Measurements from ENCODE around the gene AMHR2. TPM values are rescaled to one million over a fixed set of nuclear protein-coding genes. Genes with fewer than 3 reads are reported as not detected.

AMHR2 gene
- total RNA-seq, 1 donor from 2014 or later = not detected

DNA sequence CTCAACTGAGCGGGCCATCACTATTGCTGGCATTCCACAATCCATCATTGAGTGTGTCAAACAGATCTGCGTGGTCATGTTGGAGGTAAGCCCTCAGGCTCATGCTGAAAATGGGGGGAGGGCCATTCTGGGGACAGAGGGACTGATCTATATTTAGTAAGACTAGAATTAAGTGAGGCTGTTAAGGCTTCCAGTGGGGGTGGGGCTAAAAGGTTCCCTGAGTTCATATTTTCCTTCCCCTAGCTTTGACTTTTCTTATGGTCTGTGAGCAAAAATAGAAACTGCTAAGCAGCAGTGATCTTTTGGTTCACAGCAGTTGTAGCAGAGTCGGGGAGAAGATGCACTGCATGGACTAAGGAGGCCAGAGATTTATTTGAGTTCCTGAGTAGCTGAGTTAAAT lies 37.4 kb downstream of the AMHR2 start:
- no peak overlapping the region for H3K4me3 ChIP-seq (ENCODE audit: low read depth, low read length)
- DNase-seq (ENCODE audit: low read depth) = no peak
- TF ChIP-seq, protein P1, sequence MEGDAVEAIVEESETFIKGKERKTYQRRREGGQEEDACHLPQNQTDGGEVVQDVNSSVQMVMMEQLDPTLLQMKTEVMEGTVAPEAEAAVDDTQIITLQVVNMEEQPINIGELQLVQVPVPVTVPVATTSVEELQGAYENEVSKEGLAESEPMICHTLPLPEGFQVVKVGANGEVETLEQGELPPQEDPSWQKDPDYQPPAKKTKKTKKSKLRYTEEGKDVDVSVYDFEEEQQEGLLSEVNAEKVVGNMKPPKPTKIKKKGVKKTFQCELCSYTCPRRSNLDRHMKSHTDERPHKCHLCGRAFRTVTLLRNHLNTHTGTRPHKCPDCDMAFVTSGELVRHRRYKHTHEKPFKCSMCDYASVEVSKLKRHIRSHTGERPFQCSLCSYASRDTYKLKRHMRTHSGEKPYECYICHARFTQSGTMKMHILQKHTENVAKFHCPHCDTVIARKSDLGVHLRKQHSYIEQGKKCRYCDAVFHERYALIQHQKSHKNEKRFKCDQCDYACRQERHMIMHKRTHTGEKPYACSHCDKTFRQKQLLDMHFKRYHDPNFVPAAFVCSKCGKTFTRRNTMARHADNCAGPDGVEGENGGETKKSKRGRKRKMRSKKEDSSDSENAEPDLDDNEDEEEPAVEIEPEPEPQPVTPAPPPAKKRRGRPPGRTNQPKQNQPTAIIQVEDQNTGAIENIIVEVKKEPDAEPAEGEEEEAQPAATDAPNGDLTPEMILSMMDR (conservative IDR thresholded peaks at IDR 0.05; ENCODE audit: low read depth, low read length) = no peak

GRCh38 chr12:53461591-53461990 lies 37.9 kb downstream of the AMHR2 start:
- TF ChIP-seq, protein P1 (conservative IDR thresholded peaks at IDR 0.05; ENCODE audit: low read depth, low read length) = no peak
- no peak for DNase-seq (ENCODE audit: low read depth)
- H3K4me3 ChIP-seq (ENCODE audit: low read depth, low read length) = no peak overlapping the region

- TF ChIP-seq, protein P1 (conservative IDR thresholded peaks at IDR 0.05; ENCODE audit: low read depth, low read length) = no peak
- H3K4me3 ChIP-seq (ENCODE audit: low read depth, low read length) = no peak overlapping the region
- DNase-seq (ENCODE audit: low read depth) = no peak
Measured at GRCh38 chr12:53462935-53463334, 39.3 kb downstream of the AMHR2 start.

- TF ChIP-seq, protein P1 (conservative IDR thresholded peaks at IDR 0.05; ENCODE audit: low read depth, low read length) = no peak
- H3K4me3 ChIP-seq (ENCODE audit: low read depth, low read length) = no peak overlapping the region
- DNase-seq (ENCODE audit: low read depth) = no peak
Measured at GRCh38 chr12:53463802-53464560, 40.3 kb downstream of the AMHR2 start.

DNA sequence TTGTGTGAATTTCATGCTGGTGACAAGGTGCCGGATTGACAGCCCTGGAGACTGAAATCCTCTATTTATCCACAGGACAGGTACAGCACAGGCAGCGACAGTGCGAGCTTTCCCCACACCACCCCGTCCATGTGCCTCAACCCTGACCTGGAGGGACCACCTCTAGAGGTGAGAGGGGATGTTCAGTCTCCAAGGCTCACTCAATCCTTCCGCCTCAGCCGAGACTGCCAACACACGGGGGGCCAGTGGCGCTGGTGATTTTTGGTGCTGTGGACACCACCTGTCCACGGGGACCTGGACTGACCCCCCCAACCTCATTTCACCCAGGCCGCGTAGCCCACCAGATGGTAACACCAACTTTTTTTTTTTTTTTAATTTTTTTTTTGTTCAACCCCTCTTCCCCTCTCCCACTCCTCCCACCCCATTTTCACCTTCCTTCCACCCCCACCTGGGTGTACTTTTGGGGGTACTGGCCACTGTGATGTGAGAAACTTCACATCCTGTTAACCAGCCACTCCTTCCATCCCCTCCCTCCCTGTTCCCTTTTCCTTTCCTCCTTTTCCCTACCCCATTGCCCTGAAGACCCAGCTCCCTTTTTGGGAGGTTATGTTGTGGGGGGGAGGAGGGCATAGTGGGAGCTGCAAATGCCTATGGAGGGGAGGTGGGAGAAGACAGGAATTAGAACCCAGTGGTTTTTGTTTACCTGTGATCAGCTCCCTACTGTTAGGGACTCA lies 41.2 kb downstream of the AMHR2 start:
- DNase-seq (ENCODE audit: low read depth) = no peak
- TF ChIP-seq, protein P1 (conservative IDR thresholded peaks at IDR 0.05; ENCODE audit: low read depth, low read length) = no peak
- no peak overlapping the region for H3K4me3 ChIP-seq (ENCODE audit: low read depth, low read length)

DNA sequence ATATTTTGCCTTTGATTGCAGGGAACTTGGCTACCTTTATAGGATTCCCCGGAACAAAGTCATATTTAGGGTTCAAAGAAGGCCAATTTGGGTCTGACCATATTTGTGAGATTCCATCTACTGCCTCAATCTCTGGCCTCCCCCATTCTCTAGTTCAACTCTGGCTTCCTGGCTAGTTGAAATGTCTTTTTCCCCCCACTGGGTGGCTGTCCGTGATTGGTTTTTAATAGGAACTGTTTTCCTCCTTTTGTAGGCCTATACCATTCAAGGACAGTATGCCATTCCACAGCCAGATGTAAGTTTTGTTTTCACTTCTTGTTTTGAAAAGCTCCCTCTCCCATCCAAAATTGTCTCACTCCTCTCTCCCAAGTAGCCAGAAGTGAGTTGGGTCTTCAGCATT lies 42.0 kb downstream of the AMHR2 start:
- TF ChIP-seq, protein P1 (conservative IDR thresholded peaks at IDR 0.05; ENCODE audit: low read depth, low read length) = no peak
- no peak overlapping the region for H3K4me3 ChIP-seq (ENCODE audit: low read depth, low read length)
- no peak for DNase-seq (ENCODE audit: low read depth)

Data from epithelial cell of proximal tubule (primary cell).